ENCODE measurements around the gene TSPAN17. TPM values are rescaled to one million over a fixed set of nuclear protein-coding genes. Genes with fewer than 3 reads are reported as not detected.

The TSPAN17 gene
- total RNA-seq, 1 donor from 2014 or later: 31.8 TPM

- DNase-seq: no peak
Observed at GRCh38 chr5:176660530-176660859, 13.2 kb downstream of the TSPAN17 start.

GRCh38 chr5:176660860-176661641 lies 13.8 kb downstream of the TSPAN17 start:
- intact Hi-C loops (cut with DNase I): no loop called here
- DNase-seq (peak; percentile 84), ATAC-seq (peak; percentile 86)

More at GRCh38 chr5:176660530-176660859, 13.2 kb downstream of the TSPAN17 start:
- Histone ChIP-seq H3K9me3 (no peaks in the 10 kb centered on the region), H3K27me3 (peaks cover 21% of the 10 kb centered on the region), H3K27ac (no peak overlapping the region), H3K4me1 (peaks cover 19% of the 10 kb centered on the region), H3K4me3 (no peak overlapping the region), H3K36me3 (no peaks in the 10 kb centered on the region)
- intact Hi-C loops (cut with DNase I): no loop called here
- no peak for ATAC-seq
- TF ChIP-seq CTCF (IDR thresholded peaks at IDR 0.05): no peak

GRCh38 chr5:176661676-176662075 lies 14.4 kb downstream of the TSPAN17 start:
- peaks cover 19% of the 10 kb centered on the region for H3K4me1 ChIP-seq
- no peak overlapping the region for H3K4me3 ChIP-seq
- H3K9me3 ChIP-seq: no peaks in the 10 kb centered on the region
- intact Hi-C loops (cut with DNase I): no loop called here
- no peak overlapping the region for H3K27ac ChIP-seq
- ATAC-seq (no peak), DNase-seq (no peak)
- H3K36me3 ChIP-seq: no peaks in the 10 kb centered on the region
- H3K27me3 ChIP-seq: peaks cover 21% of the 10 kb centered on the region
- no peak for TF ChIP-seq CTCF (IDR thresholded peaks at IDR 0.05)

More at GRCh38 chr5:176660860-176661641, 13.8 kb downstream of the TSPAN17 start:
- no peaks in the 10 kb centered on the region for H3K36me3 ChIP-seq
- H3K27me3 ChIP-seq: peaks cover 21% of the 10 kb centered on the region
- peak; percentile 97 for TF ChIP-seq CTCF (IDR thresholded peaks at IDR 0.05)
- H3K27ac ChIP-seq: no peak overlapping the region
- H3K4me1 ChIP-seq: peaks cover 19% of the 10 kb centered on the region
- H3K4me3 ChIP-seq: no peak overlapping the region
- H3K9me3 ChIP-seq: no peaks in the 10 kb centered on the region

- TF ChIP-seq CTCF (IDR thresholded peaks at IDR 0.05): no peak
- no peaks in the 10 kb centered on the region for H3K36me3 ChIP-seq
- DNase-seq: no peak
- no peaks in the 10 kb centered on the region for H3K9me3 ChIP-seq
- intact Hi-C loops (cut with DNase I): no loop called here
- H3K27ac ChIP-seq: no peak overlapping the region
- H3K4me3 ChIP-seq: no peak overlapping the region
- no peak for ATAC-seq
- peaks cover 19% of the 10 kb centered on the region for H3K4me1 ChIP-seq
- H3K27me3 ChIP-seq: peaks cover 21% of the 10 kb centered on the region
Observed at GRCh38 chr5:176662371-176663333, 15.4 kb downstream of the TSPAN17 start.

- Histone ChIP-seq H3K27me3 (peaks cover 21% of the 10 kb centered on the region), H3K4me3 (no peak overlapping the region), H3K9me3 (no peaks in the 10 kb centered on the region), H3K36me3 (no peaks in the 10 kb centered on the region), H3K27ac (no peak overlapping the region), H3K4me1 (peaks cover 14% of the 10 kb centered on the region)
- ATAC-seq (no peak), DNase-seq (no peak)
- TF ChIP-seq CTCF (IDR thresholded peaks at IDR 0.05): no peak
- intact Hi-C loops (cut with DNase I): no loop called here
Observed at GRCh38 chr5:176663566-176663965, 16.3 kb downstream of the TSPAN17 start.
